HEK293 (cell line): ENCODE results near the gene GAS7.

Source experiments
- CTCF ChIA-PET: fragments of 350-600 bp; formaldehyde crosslinking; extraction: SDS; loops from one replicate; lab custom pipeline; 2021; ENCODE audit warnings: antibody characterized with exemption; lab: Yijun Ruan, JAX
- POLR2A ChIA-PET: fragments of 300-600 bp; formaldehyde crosslinking; extraction: SDS; loops from one replicate; lab custom pipeline; 2020; ENCODE audit warnings: antibody characterized with exemption, inconsistent platforms; lab: Yijun Ruan, JAX
- H3K27ac ChIP-seq: fragments of 200-500 bp; sonication (Bioruptor generic); 2 replicates; pipeline ENCODE4 v1.5.1; 2014; ENCODE audit warnings: low read depth, low read length, control low read depth, inconsistent platforms; ENCODE audit errors: extremely low read depth
- H3K36me3 ChIP-seq, 2 experiments: fragments of 200-500 bp in 1 of 2; sonication (Bioruptor generic) in 1 of 2; 1 replicate in 1 of 2; 2 replicates in 1 of 2; pipeline ENCODE4 v1.5.1; 2014 to 2017; ENCODE audit warnings: inconsistent platforms in 2 of 2, low read length in 2 of 2; ENCODE audit not compliant: control insufficient read depth in 2 of 2, insufficient read depth in 1 of 2
- H3K4me1 ChIP-seq: fragments of 200-500 bp; sonication (Bioruptor generic); 2 replicates; pipeline ENCODE4 v1.5.1; 2014; ENCODE audit warnings: mild to moderate bottlenecking, low read length, inconsistent platforms; ENCODE audit not compliant: control insufficient read depth, insufficient read depth
- H3K4me3 ChIP-seq: 2 replicates; pipeline ENCODE4 v1.5.1; 2011; ENCODE audit warnings: low read depth, mild to moderate bottlenecking, control low read depth, low read length, moderate library complexity
- H3K9me3 ChIP-seq: fragments of 200-500 bp; sonication (Bioruptor generic); 2 replicates; pipeline ENCODE4 v1.5.1; 2014; ENCODE audit warnings: low read depth, low read length, inconsistent platforms; ENCODE audit not compliant: control insufficient read depth, insufficient read depth
- GLI2 ChIP-seq: fragments of 450-650 bp; formaldehyde crosslinking; IDR thresholded peaks from 2 replicates; pipeline ENCODE4; 2017; ENCODE audit warnings: missing biosample characterization, missing genetic modification characterization, low read depth, borderline replicate concordance
- HOXC10 ChIP-seq: sonication (generic); formaldehyde crosslinking; IDR thresholded peaks from 2 replicates; pipeline ENCODE4 v1.8.1; 2023; ENCODE audit warnings: mild to moderate bottlenecking, missing genetic modification reagents
- RBAK ChIP-seq: fragments of 450-650 bp; formaldehyde crosslinking; IDR thresholded peaks from 2 replicates; pipeline ENCODE4 v1.5.1; 2016; ENCODE audit warnings: missing biosample characterization, missing genetic modification characterization
- YY2 ChIP-seq: fragments of 450-650 bp; formaldehyde crosslinking; IDR thresholded peaks from 2 replicates; pipeline ENCODE4 v1.5.1; 2016; ENCODE audit warnings: missing biosample characterization, missing genetic modification characterization
- ZBTB21 ChIP-seq: fragments of 450-650 bp; formaldehyde crosslinking; IDR thresholded peaks from 2 replicates; pipeline ENCODE4 v1.5.1; 2017; ENCODE audit warnings: missing biosample characterization, missing genetic modification characterization
- ZBTB7A ChIP-seq: fragments of 450-650 bp; formaldehyde crosslinking; IDR thresholded peaks from 2 replicates; pipeline ENCODE4 v1.5.1; 2016; ENCODE audit warnings: low read depth, missing biosample characterization, missing genetic modification characterization
- ZNF138 ChIP-seq: fragments of 450-650 bp; formaldehyde crosslinking; IDR thresholded peaks from 2 replicates; pipeline ENCODE4 v1.5.1; 2016; ENCODE audit warnings: missing biosample characterization, missing genetic modification characterization, borderline replicate concordance
- ZNF169 ChIP-seq: fragments of 450-650 bp; formaldehyde crosslinking; IDR thresholded peaks from 2 replicates; pipeline ENCODE4 v1.5.1; 2016; ENCODE audit warnings: missing biosample characterization, missing genetic modification characterization
- ZNF280D ChIP-seq: fragments of 450-650 bp; formaldehyde crosslinking; IDR thresholded peaks from 2 replicates; pipeline ENCODE4 v1.5.1; 2016; ENCODE audit warnings: missing biosample characterization, missing genetic modification characterization
- ZNF391 ChIP-seq: fragments of 450-650 bp; formaldehyde crosslinking; IDR thresholded peaks from 2 replicates; pipeline ENCODE4 v1.5.1; 2016; ENCODE audit warnings: low read depth, missing biosample characterization, missing genetic modification characterization, borderline replicate concordance
- ZNF426 ChIP-seq: fragments of 450-650 bp; formaldehyde crosslinking; IDR thresholded peaks from 2 replicates; pipeline ENCODE4 v1.5.1; 2017; ENCODE audit warnings: missing biosample characterization, missing genetic modification characterization, mild to moderate bottlenecking, inconsistent platforms, moderate library complexity
- ZNF473 ChIP-seq: fragments of 450-650 bp; formaldehyde crosslinking; IDR thresholded peaks from 2 replicates; pipeline ENCODE4 v1.5.1; 2017; ENCODE audit warnings: missing biosample characterization, missing genetic modification characterization
- ZNF48 ChIP-seq: fragments of 450-650 bp; formaldehyde crosslinking; IDR thresholded peaks from 2 replicates; pipeline ENCODE4 v1.5.1; 2016; ENCODE audit warnings: missing biosample characterization, missing genetic modification characterization
- ZNF501 ChIP-seq: fragments of 450-650 bp; formaldehyde crosslinking; IDR thresholded peaks from 2 replicates; pipeline ENCODE4 v1.5.1; 2016; ENCODE audit warnings: missing biosample characterization, missing genetic modification characterization
- ZNF621 ChIP-seq: fragments of 450-650 bp; formaldehyde crosslinking; IDR thresholded peaks from 2 replicates; pipeline ENCODE4 v1.5.1; 2017; ENCODE audit warnings: missing biosample characterization, missing genetic modification characterization
- ZNF785 ChIP-seq: fragments of 450-650 bp; formaldehyde crosslinking; IDR thresholded peaks from 2 replicates; pipeline ENCODE4 v1.5.1; 2016; ENCODE audit warnings: missing biosample characterization, missing genetic modification characterization
- ZSCAN18 ChIP-seq: fragments of 450-650 bp; formaldehyde crosslinking; IDR thresholded peaks from 2 replicates; pipeline ENCODE4 v1.5.1; 2016; ENCODE audit warnings: missing biosample characterization, missing genetic modification characterization
- TF ChIP-seq, protein P1 (sequence below): fragments of 450-650 bp; formaldehyde crosslinking; IDR thresholded peaks from 2 replicates; pipeline ENCODE4 v1.5.1; 2016; ENCODE audit warnings: missing biosample characterization, missing genetic modification characterization, borderline replicate concordance

The GAS7 gene

GRCh38 chr17:9899280-9900043 lies 298.9 kb downstream of the GAS7 start:
- POLR2A ChIA-PET = no interaction called here
- CTCF ChIA-PET = interaction anchor here (0.6 to 5.0 kb wide), 4 partner anchors 10 to 169 kb away, joined by 3 to 34 read pairs (median 4); partner anchors contain the start of gene DHRS7C
- H3K27ac ChIP-seq = no peak overlapping the region
- H3K9me3 ChIP-seq = no peaks in the 10 kb centered on the region
- TF ChIP-seq ZNF501 (tag by site-specific recombination) = no peak
- no peaks in the 10 kb centered on the region for H3K36me3 ChIP-seq
- H3K4me3 ChIP-seq = no peak overlapping the region
- H3K4me1 ChIP-seq = no peaks in the 10 kb centered on the region

- Histone ChIP-seq H3K27ac (no peak overlapping the region), H3K4me3 (no peak overlapping the region), H3K4me1 (no peaks in the 10 kb centered on the region), H3K9me3 (no peaks in the 10 kb centered on the region), H3K36me3 (no peaks in the 10 kb centered on the region)
- POLR2A ChIA-PET = no interaction called here
- TF ChIP-seq YY2 (tag by site-specific recombination) (no peak), GLI2 (tag by site-specific recombination) (no peak), HOXC10 (CRISPR knock-in tag) (no peak)
- CTCF ChIA-PET = interaction anchor here (0.6 to 5.0 kb wide), 3 partner anchors 10 to 169 kb away, joined by 3 to 34 read pairs (median 3); no protein-coding TSS in a partner anchor
Measured at GRCh38 chr17:9898812-9899211, 299.6 kb downstream of the GAS7 start.

DNA sequence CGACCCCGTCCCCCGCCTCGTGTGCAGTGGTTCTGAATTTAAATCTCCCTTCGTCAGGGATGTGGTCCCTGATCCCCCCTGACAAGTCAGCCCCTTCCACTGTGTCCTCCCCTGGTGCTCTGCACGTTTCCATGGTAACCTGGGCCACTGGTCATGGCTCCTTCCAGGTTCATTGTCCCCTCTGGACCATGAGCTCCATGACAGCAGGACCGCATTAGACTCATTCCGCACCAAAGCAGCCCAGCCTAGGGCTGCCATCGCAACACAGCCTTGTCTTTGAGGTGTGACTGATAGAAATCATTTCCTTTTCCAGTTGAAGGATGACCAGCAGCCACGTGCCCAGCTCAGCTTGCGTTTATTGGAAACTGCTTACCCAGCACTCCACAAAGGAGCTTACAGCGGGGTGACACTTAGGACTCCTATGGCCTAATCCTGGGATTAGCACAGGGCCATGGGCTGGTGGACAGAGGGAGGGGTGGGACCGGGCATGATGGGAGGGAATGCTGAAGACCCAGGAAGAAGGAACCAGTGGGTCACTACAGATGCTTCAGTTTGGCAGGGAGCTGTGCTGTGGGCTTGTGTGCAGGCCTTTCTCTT lies 300.9 kb downstream of the GAS7 start:
- H3K4me3 ChIP-seq = no peak overlapping the region
- POLR2A ChIA-PET = interaction anchor here (0.6 kb wide), 1 partner anchor 775 kb away, joined by 3 read pairs; no protein-coding TSS in a partner anchor
- H3K9me3 ChIP-seq = no peaks in the 10 kb centered on the region
- H3K36me3 ChIP-seq = no peaks in the 10 kb centered on the region
- CTCF ChIA-PET = interaction anchor here (0.5 to 1.2 kb wide), 4 partner anchors 9 to 200 kb away, joined by 3 to 4 read pairs (median 3); no protein-coding TSS in a partner anchor
- H3K27ac ChIP-seq = no peak overlapping the region
- no peaks in the 10 kb centered on the region for H3K4me1 ChIP-seq
- no peak for TF ChIP-seq ZNF785 (tag by site-specific recombination)
- TF ChIP-seq ZNF48 = no peak
- no peak for TF ChIP-seq ZNF138 (tag by site-specific recombination)
- no peak for TF ChIP-seq ZNF169 (tag by site-specific recombination)
- TF ChIP-seq, protein P1, sequence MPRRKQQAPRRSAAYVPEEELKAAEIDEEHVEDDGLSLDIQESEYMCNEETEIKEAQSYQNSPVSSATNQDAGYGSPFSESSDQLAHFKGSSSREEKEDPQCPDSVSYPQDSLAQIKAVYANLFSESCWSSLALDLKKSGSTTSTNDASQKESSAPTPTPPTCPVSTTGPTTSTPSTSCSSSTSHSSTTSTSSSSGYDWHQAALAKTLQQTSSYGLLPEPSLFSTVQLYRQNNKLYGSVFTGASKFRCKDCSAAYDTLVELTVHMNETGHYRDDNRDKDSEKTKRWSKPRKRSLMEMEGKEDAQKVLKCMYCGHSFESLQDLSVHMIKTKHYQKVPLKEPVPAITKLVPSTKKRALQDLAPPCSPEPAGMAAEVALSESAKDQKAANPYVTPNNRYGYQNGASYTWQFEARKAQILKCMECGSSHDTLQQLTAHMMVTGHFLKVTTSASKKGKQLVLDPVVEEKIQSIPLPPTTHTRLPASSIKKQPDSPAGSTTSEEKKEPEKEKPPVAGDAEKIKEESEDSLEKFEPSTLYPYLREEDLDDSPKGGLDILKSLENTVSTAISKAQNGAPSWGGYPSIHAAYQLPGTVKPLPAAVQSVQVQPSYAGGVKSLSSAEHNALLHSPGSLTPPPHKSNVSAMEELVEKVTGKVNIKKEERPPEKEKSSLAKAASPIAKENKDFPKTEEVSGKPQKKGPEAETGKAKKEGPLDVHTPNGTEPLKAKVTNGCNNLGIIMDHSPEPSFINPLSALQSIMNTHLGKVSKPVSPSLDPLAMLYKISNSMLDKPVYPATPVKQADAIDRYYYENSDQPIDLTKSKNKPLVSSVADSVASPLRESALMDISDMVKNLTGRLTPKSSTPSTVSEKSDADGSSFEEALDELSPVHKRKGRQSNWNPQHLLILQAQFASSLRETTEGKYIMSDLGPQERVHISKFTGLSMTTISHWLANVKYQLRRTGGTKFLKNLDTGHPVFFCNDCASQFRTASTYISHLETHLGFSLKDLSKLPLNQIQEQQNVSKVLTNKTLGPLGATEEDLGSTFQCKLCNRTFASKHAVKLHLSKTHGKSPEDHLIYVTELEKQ = no peak

- no peaks in the 10 kb centered on the region for H3K36me3 ChIP-seq
- ChIA-PET POLR2A (no interaction called here), CTCF (interaction anchor here (1.0 to 1.7 kb wide), 2 partner anchors 29 to 33 kb away, joined by 3 to 5 read pairs; no protein-coding TSS in a partner anchor)
- TF ChIP-seq RBAK (tag by site-specific recombination) = no peak
- TF ChIP-seq ZNF280D (tag by site-specific recombination) = no peak
- TF ChIP-seq ZNF473 (tag by site-specific recombination) = no peak
- TF ChIP-seq ZNF391 (tag by site-specific recombination) = no peak
- no peak for TF ChIP-seq ZBTB7A (tag by site-specific recombination)
- TF ChIP-seq ZSCAN18 (tag by site-specific recombination) = no peak
- no peak for TF ChIP-seq ZNF621
- no peak for TF ChIP-seq ZNF426 (tag by site-specific recombination)
- no peak for TF ChIP-seq ZBTB21 (tag by site-specific recombination)
Measured at GRCh38 chr17:9895923-9896322, 302.5 kb downstream of the GAS7 start.

More at GRCh38 chr17:9895923-9896322, 302.5 kb downstream of the GAS7 start:
- Histone ChIP-seq H3K9me3 (no peaks in the 10 kb centered on the region), H3K4me3 (no peak overlapping the region), H3K27ac (no peak overlapping the region), H3K4me1 (no peaks in the 10 kb centered on the region)
